Thyroid gland (tissue), 4 donors: ENCODE measurements around the gene GLE1. TPM values are rescaled to one million over a fixed set of nuclear protein-coding genes. Genes with fewer than 3 reads are reported as not detected.

Source experiments
- DNase-seq, 2 donors: peaks; one replicate each; pipeline ENCODE4 v3.0.0-alpha.2; 2019
- H3K27ac ChIP-seq, 3 donors: fragments of 200-600 bp; sonication (generic); 1 replicate in 2 of 3; 2 replicates in 1 of 3; pipeline ENCODE4 v1.5.1; 2016 to 2019; ENCODE audit warnings: mild to moderate bottlenecking in 1 of 3, moderate library complexity in 1 of 3
- H3K27me3 ChIP-seq: fragments of 200-600 bp; sonication (generic); one replicate; pipeline ENCODE4 v1.5.1; 2019
- H3K36me3 ChIP-seq, 2 donors: fragments of 200-600 bp; sonication (generic); one replicate each; pipeline ENCODE4 v1.5.1; 2016 to 2019
- H3K4me1 ChIP-seq, 2 donors: fragments of 200-600 bp; sonication (generic); one replicate each; pipeline ENCODE4 v1.5.1; 2017 to 2019
- H3K4me3 ChIP-seq, 3 donors: fragments of 200-600 bp; sonication (generic); replicated peaks in 1 of 3; 1 replicate in 2 of 3; 2 replicates in 1 of 3; pipeline ENCODE4 v1.5.1; 2016; ENCODE audit warnings: mild to moderate bottlenecking in 1 of 3
- H3K9me3 ChIP-seq: fragments of 200-600 bp; sonication (generic); one replicate; pipeline ENCODE4 v1.5.1; 2017
- POLR2A ChIP-seq, 2 donors: fragments of 450-650 bp; IDR thresholded peaks; one replicate each; pipeline ENCODE4 v1.6.1; 2017; ENCODE audit warnings: antibody characterized with exemption in 2 of 2, mild to moderate bottlenecking in 2 of 2, moderate library complexity in 1 of 2
- WGBS, 2 donors: methylation state at CpG; one replicate each; pipeline ENCODE4 v1.1.5; 2017; 5-methylcytosine and 5-hydroxymethylcytosine counted together
- intact Hi-C: fragments of 100-400 bp; cut with DNase I; formaldehyde crosslinking; loops from one replicate; pipeline ENCODE4 v1.15.1; 2023
- total RNA-seq, 4 donors: library from RNA; depleted of rRNA; stranded (reverse); fragments of >200 nt; gene quantifications; one replicate each; pipeline ENCODE4 v1.2.3, GENCODE V29; 2016
- TF ChIP-seq, protein P1 (sequence below), 6 experiments: fragments of 200-600 bp in 3 of 6; fragments of 450-650 bp in 3 of 6; sonication (generic) in 3 of 6; IDR thresholded peaks; one replicate each; pipeline ENCODE4 v1.5.1; 2016 to 2019; ENCODE audit warnings: antibody characterized with exemption in 6 of 6, mild to moderate bottlenecking in 2 of 6, inconsistent platforms in 1 of 6, moderate library complexity in 1 of 6

The GLE1 gene
- total RNA-seq, 4 donors from 2014 or later, result 24.1 to 30.3 (median 25.5) TPM

GRCh38 chr9:128457207-128457606, 47.3 kb upstream of the GLE1 start:
- DNase-seq, result no peak
- WGBS, 2 donors, result 48 to 54% methylated on average over 14 of the region's 14 CpGs
- no peaks in the 10 kb centered on the region for H3K9me3 ChIP-seq
- intact Hi-C loops, result loop anchor here (10.0 kb wide), 1 partner anchor 48 kb away; the partner anchor contains the start of gene GLE1
- H3K27me3 ChIP-seq, result no peaks in the 10 kb centered on the region
- H3K4me3 ChIP-seq, result peak overlapping the region in 1 of 3 donors; percentile 90
- peaks cover 0 to 15% of the 10 kb centered on the region in 2 donors for H3K36me3 ChIP-seq
- H3K27ac ChIP-seq, result no peak overlapping the region
- TF ChIP-seq, protein P1, sequence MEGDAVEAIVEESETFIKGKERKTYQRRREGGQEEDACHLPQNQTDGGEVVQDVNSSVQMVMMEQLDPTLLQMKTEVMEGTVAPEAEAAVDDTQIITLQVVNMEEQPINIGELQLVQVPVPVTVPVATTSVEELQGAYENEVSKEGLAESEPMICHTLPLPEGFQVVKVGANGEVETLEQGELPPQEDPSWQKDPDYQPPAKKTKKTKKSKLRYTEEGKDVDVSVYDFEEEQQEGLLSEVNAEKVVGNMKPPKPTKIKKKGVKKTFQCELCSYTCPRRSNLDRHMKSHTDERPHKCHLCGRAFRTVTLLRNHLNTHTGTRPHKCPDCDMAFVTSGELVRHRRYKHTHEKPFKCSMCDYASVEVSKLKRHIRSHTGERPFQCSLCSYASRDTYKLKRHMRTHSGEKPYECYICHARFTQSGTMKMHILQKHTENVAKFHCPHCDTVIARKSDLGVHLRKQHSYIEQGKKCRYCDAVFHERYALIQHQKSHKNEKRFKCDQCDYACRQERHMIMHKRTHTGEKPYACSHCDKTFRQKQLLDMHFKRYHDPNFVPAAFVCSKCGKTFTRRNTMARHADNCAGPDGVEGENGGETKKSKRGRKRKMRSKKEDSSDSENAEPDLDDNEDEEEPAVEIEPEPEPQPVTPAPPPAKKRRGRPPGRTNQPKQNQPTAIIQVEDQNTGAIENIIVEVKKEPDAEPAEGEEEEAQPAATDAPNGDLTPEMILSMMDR (IDR thresholded peaks at IDR 0.05), result no peak
- TF ChIP-seq POLR2A (IDR thresholded peaks at IDR 0.05), result no peak
- peaks cover 6% of the 10 kb centered on the region in 2 donors for H3K4me1 ChIP-seq

GRCh38 chr9:128459011-128459410, 45.5 kb upstream of the GLE1 start:
- Histone ChIP-seq H3K27ac (no peak overlapping the region), H3K4me1 (peaks cover 6% of the 10 kb centered on the region in 2 donors), H3K27me3 (no peaks in the 10 kb centered on the region), H3K9me3 (no peaks in the 10 kb centered on the region), H3K36me3 (peaks cover 0 to 24% of the 10 kb centered on the region in 2 donors), H3K4me3 (no peak overlapping the region)
- DNase-seq, result no peak
- 96 to 100% methylated on average over 3 of the region's 3 CpGs for WGBS, 2 donors
- TF ChIP-seq POLR2A (IDR thresholded peaks at IDR 0.05), result no peak
- TF ChIP-seq, protein P1 (IDR thresholded peaks at IDR 0.05), result no peak
- intact Hi-C loops, result loop anchor here (10.0 kb wide), 1 partner anchor 46 kb away; the partner anchor contains the start of gene GLE1

DNA sequence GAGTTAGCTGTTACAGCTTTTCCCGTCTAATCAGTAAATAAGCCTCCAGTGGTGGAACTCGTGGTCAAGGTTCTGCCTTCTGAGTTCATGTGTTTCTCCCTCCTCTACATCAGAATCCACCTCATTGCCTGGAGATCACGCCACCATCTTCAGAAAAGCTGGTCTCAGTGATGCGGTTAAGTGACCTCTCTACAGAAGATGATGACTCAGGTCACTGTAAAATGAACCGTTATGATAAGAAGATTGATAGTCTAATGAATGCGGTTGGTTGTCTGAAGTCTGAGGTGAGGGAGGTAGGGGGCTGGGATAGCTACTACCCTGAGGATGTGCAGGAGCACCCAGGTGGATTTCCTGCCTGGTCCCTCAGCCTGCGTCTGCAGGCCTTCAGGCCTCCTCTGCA, 35.4 kb upstream of the GLE1 start:
- Histone ChIP-seq H3K4me3 (no peak overlapping the region), H3K27me3 (no peaks in the 10 kb centered on the region), H3K9me3 (no peaks in the 10 kb centered on the region), H3K4me1 (no peaks in the 10 kb centered on the region), H3K27ac (no peak overlapping the region), H3K36me3 (peaks cover 0 to 3% of the 10 kb centered on the region in 2 donors)
- 94 to 96% methylated on average over 7 of the region's 7 CpGs for WGBS, 2 donors
- TF ChIP-seq, protein P1 (IDR thresholded peaks at IDR 0.05), result no peak
- TF ChIP-seq POLR2A (IDR thresholded peaks at IDR 0.05), result no peak
- intact Hi-C loops, result no loop called here
- no peak for DNase-seq

- no peak for DNase-seq
- 83 to 87% methylated on average over 5 of the region's 5 CpGs for WGBS, 2 donors
- Histone ChIP-seq H3K4me1 (no peaks in the 10 kb centered on the region), H3K4me3 (no peak overlapping the region), H3K36me3 (peaks cover 2 to 3% of the 10 kb centered on the region in 2 donors), H3K27me3 (no peaks in the 10 kb centered on the region), H3K9me3 (no peaks in the 10 kb centered on the region), H3K27ac (no peak overlapping the region)
- intact Hi-C loops, result no loop called here
- TF ChIP-seq, protein P1 (IDR thresholded peaks at IDR 0.05), result no peak
- no peak for TF ChIP-seq POLR2A (IDR thresholded peaks at IDR 0.05)
Measured at GRCh38 chr9:128470560-128470959, 34.0 kb upstream of the GLE1 start.

DNA sequence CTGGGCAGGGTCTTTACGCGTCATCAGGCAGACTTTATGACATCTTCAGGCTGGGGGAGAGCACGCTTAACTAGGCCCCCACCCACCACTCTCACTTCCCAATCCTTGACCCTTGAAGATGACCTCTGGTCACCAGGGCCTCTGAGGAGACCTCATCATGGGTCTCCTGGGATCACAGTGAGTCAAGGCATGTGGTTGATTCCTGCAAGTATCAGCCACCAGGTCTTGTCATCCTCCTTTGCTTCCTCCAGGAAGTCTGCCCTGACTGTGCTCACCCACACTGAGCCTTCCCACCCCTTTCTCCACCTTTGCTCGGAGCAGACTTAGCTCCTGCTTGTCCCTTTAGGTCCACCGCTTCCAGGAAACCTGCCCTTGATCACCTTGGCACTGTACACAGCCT, 31.4 kb upstream of the GLE1 start:
- no peak for DNase-seq
- H3K27me3 ChIP-seq, result no peaks in the 10 kb centered on the region
- H3K4me3 ChIP-seq, result no peak overlapping the region
- no peak overlapping the region for H3K27ac ChIP-seq
- H3K36me3 ChIP-seq, result peaks cover 5 to 8% of the 10 kb centered on the region in 2 donors
- intact Hi-C loops, result no loop called here
- TF ChIP-seq POLR2A (IDR thresholded peaks at IDR 0.05), result no peak
- TF ChIP-seq, protein P1 (IDR thresholded peaks at IDR 0.05), result no peak
- no peaks in the 10 kb centered on the region for H3K4me1 ChIP-seq
- WGBS, 2 donors, result 98% methylated on average over 5 of the region's 5 CpGs
- no peaks in the 10 kb centered on the region for H3K9me3 ChIP-seq
